GM18858 (cell line): ENCODE measurements around the gene F2.

Experiments used
- ATAC-seq: cut with Tn5 transposase; IDR thresholded peaks from one replicate; pipeline ENCODE4 v1.9.1; 2021; ENCODE audit not compliant: unreplicated experiment

The F2 gene

DNA sequence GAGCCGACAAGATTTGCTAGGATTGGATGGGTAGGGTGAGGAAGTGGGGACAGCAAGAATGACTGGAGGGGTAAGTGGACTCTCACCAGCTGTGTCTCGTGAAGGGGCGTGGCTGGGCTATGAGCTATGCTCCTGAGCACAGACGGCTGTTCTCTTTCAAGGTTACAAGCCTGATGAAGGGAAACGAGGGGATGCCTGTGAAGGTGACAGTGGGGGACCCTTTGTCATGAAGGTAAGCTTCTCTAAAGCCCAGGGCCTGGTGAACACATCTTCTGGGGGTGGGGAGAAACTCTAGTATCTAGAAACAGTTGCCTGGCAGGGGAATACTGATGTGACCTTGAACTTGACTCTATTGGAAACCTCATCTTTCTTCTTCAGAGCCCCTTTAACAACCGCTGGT, 19.9 kb downstream of the F2 start:
- ATAC-seq: no peak

DNA sequence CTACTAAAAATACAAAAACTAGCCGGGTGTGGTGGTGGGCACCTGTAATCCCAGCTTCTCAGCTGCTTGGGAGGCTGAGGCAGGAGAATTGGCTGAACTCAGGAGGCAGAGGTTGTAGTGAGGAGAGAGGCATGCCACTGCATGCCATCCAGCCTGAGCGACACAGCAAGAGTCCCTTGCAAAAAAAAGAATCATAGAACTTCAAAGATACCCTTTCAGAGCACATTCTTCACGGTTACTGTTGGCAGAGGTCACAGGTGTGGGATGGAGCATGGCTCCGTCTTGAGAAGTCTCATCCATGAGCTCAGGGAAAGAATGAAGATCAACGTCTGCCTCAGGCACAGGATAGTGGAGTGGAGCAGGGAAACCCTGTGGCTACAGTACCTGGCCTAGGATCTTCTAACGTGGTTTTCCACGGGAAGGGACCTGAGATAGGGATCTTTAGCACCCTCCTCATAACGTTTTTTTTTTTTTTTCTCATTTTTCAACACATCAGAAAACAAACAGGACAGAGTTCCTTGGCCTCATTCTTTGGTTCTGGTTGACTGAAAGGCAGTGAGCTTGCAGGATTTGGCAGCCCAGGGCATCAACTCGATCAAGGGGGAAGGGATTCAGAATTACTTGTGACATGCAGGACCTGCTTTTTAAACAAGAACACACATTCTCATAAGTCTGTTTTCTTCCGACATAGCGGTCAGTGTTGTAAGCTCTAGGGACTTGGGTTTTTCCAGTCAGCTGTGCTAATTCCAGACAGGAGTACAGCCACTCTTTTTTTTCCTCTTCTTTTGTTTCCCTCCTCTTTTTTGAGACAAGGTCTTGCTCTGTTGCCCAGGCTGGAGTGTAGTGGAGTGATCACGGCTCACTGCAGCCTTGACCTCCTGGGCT, 22.8 kb downstream of the F2 start:
- no peak for ATAC-seq

DNA sequence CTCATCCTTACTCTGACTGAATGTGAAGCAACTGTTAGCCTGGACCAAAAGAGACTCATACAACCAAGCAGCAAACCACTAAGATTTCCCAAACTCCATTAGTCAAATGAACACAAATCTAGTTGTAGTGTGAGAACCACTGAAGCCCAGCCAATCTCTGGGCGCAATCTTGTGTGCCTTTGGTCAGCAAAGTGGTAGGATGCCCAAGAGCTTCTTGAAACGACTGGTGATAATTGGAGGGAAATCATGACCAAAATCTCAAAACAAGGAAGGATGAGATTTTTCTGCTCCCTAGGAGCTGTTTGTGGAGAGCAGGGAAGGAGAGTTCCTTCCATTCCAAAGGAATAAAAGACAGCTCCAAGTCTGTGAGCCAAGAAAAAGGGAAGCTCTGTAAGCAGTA, 24.0 kb downstream of the F2 start:
- ATAC-seq: no peak

DNA sequence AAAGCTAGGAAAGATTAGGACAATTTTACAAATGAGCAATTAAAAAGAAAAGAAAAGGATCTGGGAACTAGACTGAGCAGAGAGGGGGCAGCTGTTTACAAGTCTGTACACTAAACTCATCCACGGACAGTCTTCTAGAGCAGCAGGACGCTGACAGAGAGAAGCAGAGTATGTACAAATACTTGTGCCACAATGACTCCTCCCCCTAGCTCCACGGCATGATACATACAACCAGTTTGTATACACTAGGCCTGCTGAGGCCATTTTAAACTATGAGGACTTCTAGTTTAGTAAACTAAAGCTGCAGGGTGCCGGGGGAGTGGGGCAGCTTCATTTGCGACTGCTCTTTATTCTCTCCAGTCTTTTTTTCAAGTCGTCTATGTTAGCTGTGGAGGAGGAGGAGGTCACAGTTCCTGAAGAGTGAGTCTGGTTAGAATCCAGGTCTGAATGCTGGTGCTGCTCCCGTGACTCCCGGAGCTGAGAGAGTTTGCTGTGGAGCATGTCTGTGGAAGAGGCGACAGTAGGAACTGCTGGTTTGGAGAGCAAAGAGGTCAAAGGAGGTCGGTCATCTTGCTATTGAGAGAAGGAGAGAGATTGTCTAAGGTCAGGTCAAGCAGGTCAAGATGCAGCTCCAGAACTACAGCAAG, 24.8 kb downstream of the F2 start:
- no peak for ATAC-seq

DNA sequence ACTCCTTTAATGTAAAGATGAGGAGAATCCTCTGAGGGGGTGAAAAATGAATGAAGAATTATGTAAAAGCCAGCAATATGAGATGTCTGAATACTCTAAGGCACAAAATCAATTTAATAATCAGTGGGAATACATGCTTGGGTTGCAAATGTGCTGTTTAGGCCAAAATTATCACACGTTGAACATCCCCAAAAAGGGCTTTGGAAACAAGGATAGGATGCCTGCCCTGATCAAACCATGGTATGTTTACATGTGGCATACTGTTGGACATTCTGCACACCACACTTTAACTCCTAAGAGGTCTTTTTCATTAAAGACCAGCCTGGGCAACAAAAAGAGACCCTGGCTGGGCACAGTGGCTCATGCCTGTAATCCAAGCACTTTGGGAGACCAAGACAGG, 26.3 kb downstream of the F2 start:
- ATAC-seq: no peak

DNA sequence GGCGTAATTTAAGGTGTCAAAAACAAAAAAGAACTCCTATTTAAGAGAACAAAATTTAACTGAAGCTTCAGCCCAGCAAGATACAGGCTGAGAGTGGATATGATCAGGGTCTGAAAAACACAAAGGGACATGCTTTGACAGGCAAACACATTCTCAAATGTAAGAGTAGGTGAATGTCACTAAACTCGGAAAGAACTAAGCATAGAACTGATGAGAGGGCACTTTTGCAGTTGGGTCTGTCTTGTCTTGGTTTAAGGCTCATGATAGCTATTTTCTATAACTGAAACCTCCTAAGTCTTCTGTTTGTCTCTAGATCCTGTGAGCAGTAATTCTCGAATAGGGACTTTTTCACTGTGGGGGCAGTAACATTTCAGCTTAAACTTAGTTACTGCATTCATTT, 27.0 kb downstream of the F2 start:
- no peak for ATAC-seq

DNA sequence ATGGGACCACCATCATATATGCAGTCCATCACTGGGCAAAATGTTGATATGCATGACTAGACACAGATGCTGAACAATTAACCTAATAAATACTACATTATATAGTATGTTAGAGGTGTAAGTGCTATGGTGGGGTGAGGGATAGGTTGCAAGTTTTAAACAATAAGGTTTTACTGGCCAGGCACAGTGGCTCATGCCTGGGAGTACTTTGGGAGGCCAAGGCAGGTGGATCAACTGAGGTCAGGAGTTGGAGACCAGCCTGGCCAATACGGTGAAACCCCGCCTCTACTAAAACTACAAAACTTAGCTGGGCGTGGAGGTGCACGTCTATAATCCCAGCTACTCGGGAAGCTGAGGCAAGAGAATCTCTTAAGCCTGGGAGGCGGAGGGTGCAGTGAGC, 28.1 kb downstream of the F2 start:
- ATAC-seq: no peak

DNA sequence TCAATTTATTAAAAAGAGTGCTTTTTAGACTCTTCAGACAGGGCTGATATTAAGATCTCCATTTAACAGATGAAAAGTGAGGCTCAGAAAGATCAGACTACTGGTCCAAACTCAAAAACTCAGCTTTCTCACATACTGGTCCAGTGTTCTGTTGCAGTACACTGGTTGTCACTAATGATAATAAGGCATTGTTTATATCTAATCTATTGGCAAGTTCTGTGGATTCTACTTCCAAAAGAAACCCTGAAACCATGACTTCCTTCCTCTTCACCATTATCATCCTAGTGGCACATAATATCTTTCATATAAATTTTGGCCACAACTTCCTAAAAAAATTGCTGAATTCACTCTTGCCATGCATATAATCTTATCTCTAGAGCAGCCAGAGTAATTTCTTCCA, 36.9 kb downstream of the F2 start:
- ATAC-seq: no peak

DNA sequence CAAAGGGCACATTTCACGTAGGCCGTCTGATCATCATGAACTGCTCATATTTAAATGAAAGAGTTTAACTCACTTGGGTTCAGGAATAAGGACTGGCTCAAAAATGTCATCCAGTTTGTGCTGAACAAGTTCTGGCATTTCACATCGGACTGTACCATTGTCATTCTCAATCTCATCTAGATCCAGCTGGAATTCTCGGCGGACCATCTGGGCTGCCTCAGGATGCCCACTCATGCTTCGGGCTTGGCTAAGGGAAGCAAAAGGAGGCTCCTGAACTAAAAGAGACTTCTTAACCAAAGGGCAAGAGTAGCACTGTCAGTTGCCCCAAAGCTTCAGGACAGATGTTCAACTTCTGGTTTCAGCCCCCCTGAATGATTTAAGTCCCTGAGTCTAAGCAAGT, 40.2 kb downstream of the F2 start:
- no peak for ATAC-seq

DNA sequence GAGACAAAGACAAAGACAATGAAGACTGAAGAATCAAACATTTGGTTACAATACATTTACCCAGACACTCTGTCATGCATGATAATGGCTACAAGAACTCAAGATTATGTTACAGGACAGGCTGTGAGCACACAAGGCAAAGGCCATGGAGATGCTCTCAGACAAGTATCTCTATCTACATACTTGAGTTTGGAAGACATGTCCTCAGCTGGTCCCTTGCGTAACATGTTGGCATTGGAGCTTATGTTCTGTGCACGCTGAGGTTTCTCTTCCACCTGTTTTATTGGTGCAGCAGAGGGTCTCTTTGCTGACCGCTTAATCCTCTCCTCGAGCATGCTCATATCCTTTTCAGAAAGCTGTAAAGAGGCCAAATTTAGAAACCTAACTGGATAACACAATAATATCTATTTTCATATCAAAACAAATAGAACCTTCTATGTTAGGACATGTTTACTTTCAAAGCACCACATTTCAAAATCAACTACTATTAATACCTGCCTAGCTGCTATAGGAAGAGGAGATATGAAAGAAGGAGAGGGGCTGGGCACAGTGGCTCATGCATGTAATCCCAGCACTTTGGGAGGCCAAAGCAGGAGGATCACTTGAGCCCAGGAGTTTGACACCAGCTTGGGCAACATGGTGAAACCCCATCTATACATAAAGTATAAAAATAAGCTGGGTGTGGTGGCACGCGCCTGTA, 41.6 kb downstream of the F2 start:
- ATAC-seq: no peak

DNA sequence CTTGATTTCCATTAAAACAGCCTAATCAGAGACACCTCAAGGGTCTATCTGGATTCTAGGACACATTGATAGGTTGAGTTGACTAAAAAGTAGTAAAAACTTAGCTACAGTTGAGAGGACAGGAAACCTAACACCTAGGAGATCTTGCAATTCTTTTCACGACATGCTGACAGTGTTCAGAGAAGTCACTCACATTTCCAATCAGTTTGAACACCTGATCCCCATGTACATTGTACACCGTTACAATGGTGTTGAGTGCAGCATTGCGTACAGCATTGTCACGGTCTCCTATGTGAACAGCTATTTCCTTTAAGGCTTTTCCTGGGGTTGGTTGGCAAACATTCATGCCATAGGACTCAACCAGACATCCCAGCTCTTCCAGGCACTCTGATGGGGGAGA, 42.8 kb downstream of the F2 start:
- no peak for ATAC-seq

DNA sequence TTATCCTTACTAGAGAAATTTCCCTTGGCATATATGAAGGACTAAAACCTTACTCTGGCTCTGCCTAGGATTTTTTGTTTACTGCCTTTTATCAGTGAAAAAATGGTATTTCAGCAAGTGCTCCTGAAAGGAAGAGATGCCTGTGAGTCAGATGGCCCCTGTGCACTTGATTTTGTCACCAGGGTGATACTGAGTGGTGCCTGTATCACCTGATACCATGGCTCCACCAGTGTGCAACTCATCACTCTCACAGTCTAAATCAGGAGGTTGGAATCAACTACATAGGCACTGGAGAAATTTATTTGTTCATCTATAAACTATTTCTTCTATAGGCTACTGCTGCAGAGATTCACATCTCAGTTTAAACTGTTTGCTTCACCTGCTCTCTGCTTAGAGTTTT, 43.2 kb downstream of the F2 start:
- no peak for ATAC-seq

DNA sequence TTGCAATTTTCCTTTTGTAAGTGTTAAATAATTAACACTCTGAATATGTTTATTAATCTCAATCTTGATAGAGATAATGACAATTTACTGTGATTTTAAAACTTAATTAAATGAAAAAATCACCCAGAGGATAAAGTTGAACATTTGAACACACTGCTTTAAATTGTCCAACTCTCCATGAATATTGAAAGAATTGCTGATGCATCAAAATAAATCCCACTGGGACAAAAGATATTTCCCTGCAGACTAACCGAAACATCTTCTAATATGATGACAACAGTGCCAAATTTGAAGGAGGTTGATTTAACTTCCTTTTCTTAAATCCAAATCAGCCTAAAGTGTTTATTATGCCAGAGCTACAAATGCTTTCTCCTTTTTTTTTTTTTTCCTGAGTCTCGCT, 47.6 kb downstream of the F2 start:
- ATAC-seq: no peak

DNA sequence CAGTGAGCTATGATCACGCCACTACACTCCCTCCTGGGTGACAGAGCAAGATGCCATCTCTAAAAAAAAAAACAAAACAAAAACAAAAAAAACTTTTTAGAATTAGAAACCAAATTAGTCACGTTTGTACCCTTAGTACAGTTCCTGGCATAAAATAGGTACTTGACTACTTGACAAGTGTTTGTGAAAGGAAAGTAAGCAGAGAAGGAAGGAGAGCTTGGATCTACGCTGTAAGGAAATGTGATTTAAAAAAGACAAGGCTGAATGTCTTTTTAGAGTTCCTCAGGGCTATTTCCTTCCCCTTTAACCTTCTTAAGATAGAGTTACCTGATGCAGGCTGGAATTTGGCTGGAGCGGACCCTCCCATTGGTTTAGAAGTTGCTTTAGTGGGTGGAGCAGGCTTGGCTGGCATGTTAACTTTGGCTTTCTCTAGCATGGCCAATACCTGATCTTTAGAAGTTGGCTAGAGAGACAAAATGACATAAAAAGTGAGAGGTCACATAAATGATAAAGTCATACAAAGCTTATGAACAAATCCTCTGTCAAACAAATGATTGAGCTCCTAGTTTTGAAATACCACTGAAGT, 50.7 kb downstream of the F2 start:
- no peak for ATAC-seq

DNA sequence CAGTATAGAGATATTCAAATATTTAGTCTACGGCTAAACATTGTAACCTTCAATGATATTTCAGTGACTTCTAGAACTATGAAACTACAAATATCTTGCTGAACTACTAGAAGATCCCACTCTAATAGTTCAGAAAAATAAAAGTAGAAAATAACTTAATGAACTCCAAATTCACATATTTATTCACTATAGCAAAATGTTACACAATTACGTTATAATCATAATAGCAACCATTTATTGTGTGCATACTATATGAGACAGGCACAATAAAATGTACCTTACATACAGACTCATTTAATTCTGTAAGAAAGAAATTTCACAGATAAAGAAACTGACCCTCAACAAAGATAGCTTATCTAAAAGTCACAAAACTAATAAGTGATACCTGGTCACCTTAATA, 57.9 kb downstream of the F2 start:
- no peak for ATAC-seq

DNA sequence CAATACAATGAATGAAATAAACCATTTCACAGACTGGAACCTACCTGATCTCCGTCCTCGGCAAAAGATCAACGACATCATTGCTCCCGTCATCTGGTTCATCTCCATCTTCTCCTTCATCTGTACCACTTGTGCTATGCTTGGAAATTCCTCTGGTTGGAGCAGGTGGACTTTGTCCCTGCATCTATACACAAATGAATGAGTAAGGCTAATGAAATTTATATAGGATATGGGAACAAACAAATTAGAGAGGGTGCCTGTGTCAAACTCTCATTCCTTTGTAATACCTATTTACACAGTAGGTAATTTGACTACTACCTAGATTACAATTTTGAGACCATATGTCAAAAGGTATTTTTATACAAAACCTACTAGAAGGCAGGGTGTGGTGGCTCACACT, 59.4 kb downstream of the F2 start:
- no peak for ATAC-seq
